HCT116 (cell line): ENCODE results near the gene GLI3. TPM values are rescaled to one million over a fixed set of nuclear protein-coding genes. Genes with fewer than 3 reads are reported as not detected.

ENCODE experiments used
- ATAC-seq: fragments of 200-7000 bp; cut with Tn5 transposase; 2 replicates; pipeline ENCODE4 v1.9.1; 2020; ENCODE audit warnings: mild to moderate bottlenecking, moderate library complexity
- BruUV-seq: library from RNA; stranded (reverse); fragments of 400-500 nt; replicated peaks from 2 replicates; lab custom pipeline; 2021; lab: Mats Ljungman, UMichigan
- CTCF ChIA-PET: fragments of 300-600 bp; sonication (Branson Sonifier 250); formaldehyde crosslinking; loops from one replicate; lab custom pipeline; 2021; ENCODE audit warnings: antibody characterized with exemption; lab: Charles Lee
- POLR2A ChIA-PET: fragments of 300-600, 350-600 bp; sonication (Branson Sonifier 250); formaldehyde crosslinking; loops from one replicate; lab custom pipeline; 2021; ENCODE audit warnings: antibody characterized with exemption; lab: Charles Lee
- RAD21 ChIA-PET, 2 experiments: fragments of 300-600 bp; sonication (Branson Sonifier 250); formaldehyde crosslinking; loops; one replicate each; lab custom pipeline; 2023; ENCODE audit warnings: low total read pairs in 2 of 2; ENCODE audit not compliant: uncharacterized antibody in 2 of 2, unreplicated experiment in 2 of 2, low non-redundant PET in 1 of 2; lab: Charles Lee
- DNase-seq: peaks from one replicate; pipeline ENCODE4 v3.0.0-alpha.2; 2010; ENCODE audit warnings: low read depth, low spot score
- H2AFZ ChIP-seq: fragments of 200-600 bp; shearing (Covaris generic), sonication (generic); 2 replicates; pipeline ENCODE4 v1.6.1; 2017; ENCODE audit warnings: low read depth, mixed run types, mixed read lengths, antibody characterized with exemption, low read length; ENCODE audit not compliant: poor library complexity, severe bottlenecking
- H3K27ac ChIP-seq: 2 replicates; pipeline ENCODE4 v1.5.1; 2012; ENCODE audit warnings: low read depth, low read length
- H3K27me3 ChIP-seq: fragments of 200-600 bp; sonication (generic); 2 replicates; pipeline ENCODE4 v1.6.1; 2016; ENCODE audit warnings: mixed run types, low read length, mixed read lengths; ENCODE audit not compliant: insufficient read depth
- H3K36me3 ChIP-seq, 2 experiments: fragments of 200-500 bp in 1 of 2; fragments of 200-600 bp in 1 of 2; sonication (Bioruptor generic) in 1 of 2; sonication (generic) in 1 of 2; 2 replicates each; pipeline versions ENCODE4 v1.5.1 to v1.6.1; 2014 to 2016; ENCODE audit warnings: low read length in 2 of 2, inconsistent platforms in 1 of 2, mixed read lengths in 1 of 2, mixed run types in 1 of 2; ENCODE audit not compliant: insufficient read depth in 2 of 2, control insufficient read depth in 1 of 2
- H3K4me1 ChIP-seq, 2 experiments: fragments of 200-600 bp in 1 of 2; sonication (generic) in 1 of 2; 2 replicates each; pipeline versions ENCODE4 v1.5.1 to v1.6.1; 2012 to 2017; ENCODE audit warnings: low read length in 2 of 2, inconsistent platforms in 1 of 2, mild to moderate bottlenecking in 1 of 2, mixed read lengths in 1 of 2, mixed run types in 1 of 2, moderate library complexity in 1 of 2; ENCODE audit not compliant: insufficient read depth in 2 of 2, control insufficient read depth in 1 of 2
- H3K4me2 ChIP-seq: fragments of 200-600 bp; sonication (generic); 2 replicates; pipeline ENCODE4 v1.6.1; 2017; ENCODE audit warnings: mixed run types, low read length, mixed read lengths
- H3K4me3 ChIP-seq, 2 experiments: fragments of 200-600 bp in 1 of 2; sonication (generic) in 1 of 2; replicated peaks in 1 of 2; 2 replicates each; pipeline ENCODE4 v1.5.1; 2011 to 2016; ENCODE audit warnings: low read length in 2 of 2, control low read depth in 1 of 2, low read depth in 1 of 2, mild to moderate bottlenecking in 1 of 2, mixed read lengths in 1 of 2, mixed run types in 1 of 2
- H3K79me2 ChIP-seq: fragments of 200-600 bp; sonication (generic); 2 replicates; pipeline ENCODE4 v1.6.1; 2017; ENCODE audit warnings: mild to moderate bottlenecking, mixed run types, low read length, moderate library complexity, mixed read lengths; ENCODE audit not compliant: insufficient read depth
- H3K9ac ChIP-seq: fragments of 200-600 bp; sonication (generic); 2 replicates; pipeline ENCODE4 v1.6.1; 2016; ENCODE audit warnings: low read length, mixed read lengths
- H3K9me2 ChIP-seq: fragments of 200-600 bp; sonication (generic), shearing (Covaris generic); 2 replicates; pipeline ENCODE4 v1.6.1; 2017; ENCODE audit warnings: mixed run types, mild to moderate bottlenecking, moderate library complexity; ENCODE audit not compliant: insufficient read depth
- H3K9me3 ChIP-seq, 2 experiments: fragments of 200-500 bp in 1 of 2; fragments of 200-600 bp in 1 of 2; sonication (Bioruptor generic) in 1 of 2; sonication (generic) in 1 of 2; 2 replicates each; pipeline ENCODE4 v1.6.1; 2014 to 2017; ENCODE audit warnings: low read length in 2 of 2, mixed read lengths in 2 of 2, inconsistent platforms in 1 of 2, low read depth in 1 of 2, mild to moderate bottlenecking in 1 of 2, mixed run types in 1 of 2, moderate library complexity in 1 of 2; ENCODE audit not compliant: control insufficient read depth in 1 of 2, insufficient read depth in 1 of 2
- H4K20me1 ChIP-seq: fragments of 200-600 bp; sonication (generic), shearing (Covaris generic); 2 replicates; pipeline ENCODE4 v1.6.1; 2017; ENCODE audit warnings: mixed run types, mild to moderate bottlenecking, moderate library complexity; ENCODE audit not compliant: insufficient read depth
- CEBPB ChIP-seq: IDR thresholded peaks from 2 replicates; pipeline ENCODE4 v1.6.1; 2012; ENCODE audit warnings: low read depth
- EZH2 ChIP-seq: fragments of 200-600 bp; sonication (generic); IDR thresholded peaks from 2 replicates; pipeline ENCODE4 v1.6.1; 2017; ENCODE audit warnings: antibody characterized with exemption, mixed run types
- JUND ChIP-seq: IDR thresholded peaks from 2 replicates; pipeline ENCODE4 v1.6.1; 2012
- POLR2A ChIP-seq: IDR thresholded peaks from 2 replicates; pipeline ENCODE4 v1.7.0; 2011; ENCODE audit warnings: borderline replicate concordance; ENCODE audit not compliant: insufficient read depth, insufficient read length; ENCODE audit errors: extremely low read depth
- POLR2AphosphoS5 ChIP-seq: IDR thresholded peaks from 2 replicates; pipeline ENCODE4 v1.6.1; 2011; ENCODE audit warnings: mild to moderate bottlenecking, low read depth, low read length, moderate library complexity
- SIN3A ChIP-seq: IDR thresholded peaks from 2 replicates; pipeline ENCODE4 v1.6.1; 2012; ENCODE audit warnings: low read depth
- YY1 ChIP-seq: IDR thresholded peaks from 2 replicates; pipeline ENCODE4 v1.6.1; 2011; ENCODE audit warnings: low read length, low read depth, moderate library complexity, mild to moderate bottlenecking; ENCODE audit not compliant: insufficient replicate concordance; ENCODE audit errors: extremely low read depth
- ZNF274 ChIP-seq: fragments of 200-500 bp; sonication (Bioruptor generic); IDR thresholded peaks from 2 replicates; pipeline ENCODE4 v1.6.1; 2014; ENCODE audit warnings: mild to moderate bottlenecking, low read depth, low read length, inconsistent platforms
- intact Hi-C: fragments of 100-400 bp; cut with micrococcal nuclease; formaldehyde crosslinking; loops from 2 replicates; pipeline ENCODE4 v1.10.0; 2022
- total RNA-seq: library from RNA; stranded (reverse); gene quantifications from one replicate; pipeline ENCODE4 v1.2.1, GENCODE V29; 2021; ENCODE audit not compliant: unreplicated experiment
- TF ChIP-seq, protein P1 (sequence below): IDR thresholded peaks from 2 replicates; pipeline ENCODE4 v1.6.1; 2012
- TF ChIP-seq, protein P2 (sequence below): IDR thresholded peaks from 2 replicates; pipeline ENCODE4 v1.6.1; 2011; ENCODE audit warnings: mild to moderate bottlenecking, low read length, moderate library complexity; ENCODE audit not compliant: insufficient replicate concordance; ENCODE audit errors: extremely low read depth

GLI3 gene
- total RNA-seq, 1 experiment from 2014 or later: 0.07 TPM

DNA sequence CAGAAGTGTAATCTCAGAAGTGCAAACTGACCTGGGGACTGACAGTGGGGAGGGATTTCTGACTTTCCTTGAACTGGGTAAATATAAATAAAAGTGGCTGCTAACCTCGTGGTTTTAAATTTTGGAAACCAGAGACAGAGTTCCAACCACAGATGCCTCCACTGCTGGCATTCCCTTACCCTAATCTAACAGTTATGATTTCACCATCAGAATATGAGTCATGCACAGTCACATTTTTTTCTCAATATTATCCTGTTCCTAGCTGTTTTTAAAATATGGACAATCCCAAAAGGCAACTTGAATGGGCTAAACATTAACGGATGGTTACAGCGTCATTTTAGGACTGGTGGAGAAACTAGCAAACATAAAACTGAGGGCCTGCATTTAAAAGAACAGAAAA, 269.9 kb downstream of the GLI3 start:
- ATAC-seq: no peak
- H3K36me3 ChIP-seq: no peaks in the 10 kb centered on the region
- no peak overlapping the region for H2AFZ ChIP-seq
- no peak overlapping the region for H3K9ac ChIP-seq
- no peaks in the 10 kb centered on the region for H3K9me3 ChIP-seq
- intact Hi-C loops: no loop called here
- H3K4me2 ChIP-seq: no peak overlapping the region
- H3K27me3 ChIP-seq: 0 out of 2 replicates have a peak, but pooled peaks cover 3% of the 10 kb centered on the region
- H3K9me2 ChIP-seq: no peaks in the 10 kb centered on the region
- TF ChIP-seq EZH2: no peak
- TF ChIP-seq, protein P1, sequence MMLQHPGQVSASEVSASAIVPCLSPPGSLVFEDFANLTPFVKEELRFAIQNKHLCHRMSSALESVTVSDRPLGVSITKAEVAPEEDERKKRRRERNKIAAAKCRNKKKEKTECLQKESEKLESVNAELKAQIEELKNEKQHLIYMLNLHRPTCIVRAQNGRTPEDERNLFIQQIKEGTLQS: no peak
- no peak for TF ChIP-seq YY1
- TF ChIP-seq JUND: no peak
- TF ChIP-seq, protein P2, sequence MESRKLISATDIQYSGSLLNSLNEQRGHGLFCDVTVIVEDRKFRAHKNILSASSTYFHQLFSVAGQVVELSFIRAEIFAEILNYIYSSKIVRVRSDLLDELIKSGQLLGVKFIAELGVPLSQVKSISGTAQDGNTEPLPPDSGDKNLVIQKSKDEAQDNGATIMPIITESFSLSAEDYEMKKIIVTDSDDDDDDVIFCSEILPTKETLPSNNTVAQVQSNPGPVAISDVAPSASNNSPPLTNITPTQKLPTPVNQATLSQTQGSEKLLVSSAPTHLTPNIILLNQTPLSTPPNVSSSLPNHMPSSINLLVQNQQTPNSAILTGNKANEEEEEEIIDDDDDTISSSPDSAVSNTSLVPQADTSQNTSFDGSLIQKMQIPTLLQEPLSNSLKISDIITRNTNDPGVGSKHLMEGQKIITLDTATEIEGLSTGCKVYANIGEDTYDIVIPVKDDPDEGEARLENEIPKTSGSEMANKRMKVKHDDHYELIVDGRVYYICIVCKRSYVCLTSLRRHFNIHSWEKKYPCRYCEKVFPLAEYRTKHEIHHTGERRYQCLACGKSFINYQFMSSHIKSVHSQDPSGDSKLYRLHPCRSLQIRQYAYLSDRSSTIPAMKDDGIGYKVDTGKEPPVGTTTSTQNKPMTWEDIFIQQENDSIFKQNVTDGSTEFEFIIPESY: no peak
- TF ChIP-seq POLR2A: no peak
- TF ChIP-seq CEBPB: no peak
- BruUV-seq: no TSS peak
- no peaks in the 10 kb centered on the region for H3K4me1 ChIP-seq
- no peaks in the 10 kb centered on the region for H3K79me2 ChIP-seq
- ChIA-PET RAD21 (no interaction called here), CTCF (no interaction called here), POLR2A (no interaction called here)
- H3K4me3 ChIP-seq: no peak overlapping the region
- DNase-seq: no peak
- H4K20me1 ChIP-seq: no peaks in the 10 kb centered on the region
- H3K27ac ChIP-seq: no peak overlapping the region

- intact Hi-C loops: no loop called here
- no peaks in the 10 kb centered on the region for H4K20me1 ChIP-seq
- CTCF ChIA-PET: no interaction called here
These were observed 271.0 kb downstream of the GLI3 start for GRCh38 chr7:41965951-41966505.

More at GRCh38 chr7:41965951-41966505, 271.0 kb downstream of the GLI3 start:
- no TSS peak for BruUV-seq
- no peaks in the 10 kb centered on the region for H3K9me2 ChIP-seq
- H3K4me1 ChIP-seq: no peaks in the 10 kb centered on the region
- H3K36me3 ChIP-seq: no peaks in the 10 kb centered on the region
- no peaks in the 10 kb centered on the region for H3K9me3 ChIP-seq
- H3K9ac ChIP-seq: no peak overlapping the region
- no peak for ATAC-seq
- no peak overlapping the region for H3K27ac ChIP-seq
- no peaks in the 10 kb centered on the region for H3K79me2 ChIP-seq
- POLR2A ChIA-PET: no interaction called here
- H2AFZ ChIP-seq: no peak overlapping the region
- no peak overlapping the region for H3K4me3 ChIP-seq
- no peak for TF ChIP-seq SIN3A
- no peak for TF ChIP-seq POLR2AphosphoS5
- TF ChIP-seq ZNF274: no peak
- TF ChIP-seq, all 23 proteins: peak for 0
- RAD21 ChIA-PET: no interaction called here
- H3K27me3 ChIP-seq: 0 out of 2 replicates have a peak, but pooled peaks cover 3% of the 10 kb centered on the region
- DNase-seq: no peak
- no peak overlapping the region for H3K4me2 ChIP-seq
